Measurements from ENCODE around the gene ACTR8.

ACTR8 gene

DNA sequence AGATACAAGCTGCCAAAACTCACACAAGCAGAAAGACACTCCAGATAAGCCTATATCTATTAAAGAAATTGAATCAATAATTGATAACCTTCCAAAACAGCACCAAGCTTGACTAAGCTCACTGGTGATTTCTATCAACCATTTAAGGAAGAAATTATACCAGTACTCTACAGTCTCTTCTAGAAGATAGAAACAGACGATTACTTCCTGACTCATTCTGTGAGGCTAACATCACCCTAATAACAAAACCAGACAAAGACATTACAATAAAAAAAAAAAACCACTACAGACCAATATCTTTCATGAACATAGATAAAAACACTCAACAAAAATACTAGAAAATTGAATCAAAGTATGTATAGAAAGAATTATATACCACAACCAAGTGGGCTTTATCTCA lies 55.9 kb downstream of the ACTR8 start:
- Histone ChIP-seq H4K20me1 (ENCODE audit: insufficient read depth, low read length, poor library complexity, severe bottlenecking) (no peaks in the 10 kb centered on the region), H3K4me2 (ENCODE audit: low read depth, low read length, poor library complexity, severe bottlenecking) (no peak overlapping the region), H3K27me3 (ENCODE audit: insufficient read depth, low read length, poor library complexity, severe bottlenecking) (no peaks in the 10 kb centered on the region), H3K9me2 (replicated peaks; ENCODE audit: low read depth, low read length) (no peaks in the 10 kb centered on the region), H3K4me1 (ENCODE audit: insufficient read depth, low read length, poor library complexity, severe bottlenecking) (no peaks in the 10 kb centered on the region), H3K9me3 (ENCODE audit: insufficient read depth, low read depth, low read length) (no peaks in the 10 kb centered on the region), H3F3A (ENCODE audit: low read depth) (no peaks in the 10 kb centered on the region), H3K4me3 (ENCODE audit: low read length, poor library complexity, severe bottlenecking) (no peak overlapping the region), H3K9ac (ENCODE audit: low read depth, low read length, poor library complexity, severe bottlenecking) (no peak overlapping the region), H2AFZ (ENCODE audit: low read length) (no peak overlapping the region), H3K36me3 (ENCODE audit: insufficient read depth, low read length) (no peaks in the 10 kb centered on the region), H3K79me2 (ENCODE audit: insufficient read depth, low read length) (no peaks in the 10 kb centered on the region)
- no peak for TF ChIP-seq EZH2phosphoT487 (IDR thresholded peaks at IDR 0.05; ENCODE audit: borderline replicate concordance)

GRCh38 chr3:53824795-53825194 lies 57.2 kb downstream of the ACTR8 start:
- Histone ChIP-seq H3F3A (ENCODE audit: low read depth) (no peaks in the 10 kb centered on the region), H3K4me1 (ENCODE audit: insufficient read depth, low read length, poor library complexity, severe bottlenecking) (no peaks in the 10 kb centered on the region), H3K79me2 (ENCODE audit: insufficient read depth, low read length) (no peaks in the 10 kb centered on the region), H4K20me1 (ENCODE audit: insufficient read depth, low read length, poor library complexity, severe bottlenecking) (no peaks in the 10 kb centered on the region), H3K36me3 (ENCODE audit: insufficient read depth, low read length) (no peaks in the 10 kb centered on the region), H3K9ac (ENCODE audit: low read depth, low read length, poor library complexity, severe bottlenecking) (no peak overlapping the region), H3K4me2 (ENCODE audit: low read depth, low read length, poor library complexity, severe bottlenecking) (no peak overlapping the region), H3K9me2 (replicated peaks; ENCODE audit: low read depth, low read length) (no peaks in the 10 kb centered on the region), H2AFZ (ENCODE audit: low read length) (no peak overlapping the region), H3K27me3 (ENCODE audit: insufficient read depth, low read length, poor library complexity, severe bottlenecking) (no peaks in the 10 kb centered on the region), H3K4me3 (ENCODE audit: low read length, poor library complexity, severe bottlenecking) (no peak overlapping the region), H3K9me3 (ENCODE audit: insufficient read depth, low read depth, low read length) (no peaks in the 10 kb centered on the region)
- no peak for TF ChIP-seq EZH2phosphoT487 (IDR thresholded peaks at IDR 0.05; ENCODE audit: borderline replicate concordance)
- no peak for TF ChIP-seq CTCF (conservative IDR thresholded peaks at IDR 0.05; ENCODE audit: low read length)

DNA sequence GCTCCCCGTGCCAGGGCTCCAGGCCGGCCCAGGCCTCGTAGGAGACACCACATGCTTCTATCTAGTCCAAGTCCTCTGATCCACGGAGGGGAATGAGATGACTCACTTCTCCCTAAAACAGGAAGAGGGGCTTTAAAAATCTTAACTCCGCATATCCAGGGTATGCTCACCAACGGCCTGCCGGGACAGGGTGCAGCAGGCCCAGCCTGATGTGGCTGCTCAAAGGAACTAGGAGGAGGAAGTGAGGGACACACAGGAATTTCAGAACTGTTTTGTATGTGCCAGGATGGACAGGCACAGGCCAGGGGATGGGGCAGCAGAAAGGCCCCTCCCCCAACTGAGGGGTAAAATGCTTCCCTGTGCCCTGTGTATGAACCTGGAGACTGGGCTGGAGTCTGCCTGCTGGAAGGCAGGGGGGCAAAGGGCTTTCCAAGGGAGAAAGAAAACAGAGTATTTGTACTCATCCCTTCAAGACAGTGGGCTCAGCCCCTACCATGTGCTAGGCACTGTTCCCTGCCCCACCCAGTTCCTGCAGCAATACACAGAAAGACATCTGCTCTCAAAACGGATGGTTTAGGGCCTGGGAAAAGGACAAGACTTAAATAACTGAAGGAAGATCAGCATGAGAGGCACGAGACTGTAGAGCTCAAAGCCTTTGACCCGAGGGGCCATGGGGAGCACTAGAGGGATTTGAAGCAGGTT lies 57.8 kb downstream of the ACTR8 start:
- Histone ChIP-seq H3F3A (ENCODE audit: low read depth) (no peaks in the 10 kb centered on the region), H3K4me2 (ENCODE audit: low read depth, low read length, poor library complexity, severe bottlenecking) (no peak overlapping the region)

More for the DNA sequence above, 57.8 kb downstream of the ACTR8 start:
- Histone ChIP-seq H3K79me2 (ENCODE audit: insufficient read depth, low read length) (no peaks in the 10 kb centered on the region), H3K27me3 (ENCODE audit: insufficient read depth, low read length, poor library complexity, severe bottlenecking) (no peaks in the 10 kb centered on the region), H3K36me3 (ENCODE audit: insufficient read depth, low read length) (no peaks in the 10 kb centered on the region), H3K4me3 (ENCODE audit: low read length, poor library complexity, severe bottlenecking) (no peak overlapping the region), H4K20me1 (ENCODE audit: insufficient read depth, low read length, poor library complexity, severe bottlenecking) (no peaks in the 10 kb centered on the region), H3K9me2 (replicated peaks; ENCODE audit: low read depth, low read length) (no peaks in the 10 kb centered on the region), H3K9ac (ENCODE audit: low read depth, low read length, poor library complexity, severe bottlenecking) (no peak overlapping the region), H3K9me3 (ENCODE audit: insufficient read depth, low read depth, low read length) (no peaks in the 10 kb centered on the region), H3K4me1 (ENCODE audit: insufficient read depth, low read length, poor library complexity, severe bottlenecking) (no peaks in the 10 kb centered on the region), H2AFZ (ENCODE audit: low read length) (no peak overlapping the region)
- no peak for TF ChIP-seq CTCF (conservative IDR thresholded peaks at IDR 0.05; ENCODE audit: low read length)
- no peak for TF ChIP-seq EZH2phosphoT487 (IDR thresholded peaks at IDR 0.05; ENCODE audit: borderline replicate concordance)
